ENCODE data around the gene DOCK3. TPM values are rescaled to one million over a fixed set of nuclear protein-coding genes. Genes with fewer than 3 reads are reported as not detected.
A peak's percentile ranks its signal among the peaks of the same experiment; 100 is the strongest.

Gene DOCK3
- total and polyA plus RNA-seq, 10 of the 15 experiments (the other 5 are each of a cell fraction or from before 2014, with no cell fraction given), result 0.02 to 0.52 (median 0.04) TPM; not detected in 5

- TF ChIP-seq NKRF (conservative IDR thresholded peaks at IDR 0.05) (peak; percentile 81; the same call in 1 of the 2 replicates), WRNIP1 (IDR thresholded peaks at IDR 0.05; ENCODE audit: borderline replicate concordance, low read depth, low read length) (no peak; the same call in 1 of the 2 replicates), YY1 (IDR thresholded peaks at IDR 0.05; ENCODE audit: low read depth, low read length) (peak; percentile 98), ASH2L (IDR thresholded peaks at IDR 0.05; ENCODE audit: borderline replicate concordance, low read depth) (no peak; the same call in 1 of the 2 replicates), POLR2A (IDR thresholded peaks at IDR 0.05; ENCODE audit: low read depth, low read length) (peak; percentile 81), PAX5 (IDR thresholded peaks at IDR 0.05; ENCODE audit: borderline replicate concordance, low read depth, low read length) (peak; percentile 20; the same call in 1 of the 2 replicates), NFYB (IDR thresholded peaks at IDR 0.05; ENCODE audit: insufficient read depth, low read depth, low read length) (no peak), BCL3 (IDR thresholded peaks at IDR 0.05; ENCODE audit: borderline replicate concordance, insufficient read depth, low read depth, low read length, poor library complexity, severe bottlenecking) (peak; percentile 19), JUND (IDR thresholded peaks at IDR 0.05; ENCODE audit: low read depth, low read length) (peak; percentile 44; the same call in 1 of the 2 replicates), YBX1 (IDR thresholded peaks at IDR 0.05) (no peak), ESRRA (IDR thresholded peaks at IDR 0.05; ENCODE audit: low read length) (peak; percentile 68; the same call in 1 of the 2 replicates), LARP7 (IDR thresholded peaks at IDR 0.05) (peak; percentile 69; the same call in 1 of the 2 replicates), HDGF (IDR thresholded peaks at IDR 0.05) (no peak), SMARCA5 (IDR thresholded peaks at IDR 0.05) (peak; percentile 56; the same call in 1 of the 2 replicates), TARDBP (IDR thresholded peaks at IDR 0.05; ENCODE audit: borderline replicate concordance) (0 out of 2 replicates have a peak, but pooled peaks have one; percentile 21), IRF4 (IDR thresholded peaks at IDR 0.05; ENCODE audit: low read depth, low read length) (no peak), RCOR1 (conservative IDR thresholded peaks at IDR 0.05; ENCODE audit: low read depth, low read length) (no peak)
- TF ChIP-seq, protein P1, sequence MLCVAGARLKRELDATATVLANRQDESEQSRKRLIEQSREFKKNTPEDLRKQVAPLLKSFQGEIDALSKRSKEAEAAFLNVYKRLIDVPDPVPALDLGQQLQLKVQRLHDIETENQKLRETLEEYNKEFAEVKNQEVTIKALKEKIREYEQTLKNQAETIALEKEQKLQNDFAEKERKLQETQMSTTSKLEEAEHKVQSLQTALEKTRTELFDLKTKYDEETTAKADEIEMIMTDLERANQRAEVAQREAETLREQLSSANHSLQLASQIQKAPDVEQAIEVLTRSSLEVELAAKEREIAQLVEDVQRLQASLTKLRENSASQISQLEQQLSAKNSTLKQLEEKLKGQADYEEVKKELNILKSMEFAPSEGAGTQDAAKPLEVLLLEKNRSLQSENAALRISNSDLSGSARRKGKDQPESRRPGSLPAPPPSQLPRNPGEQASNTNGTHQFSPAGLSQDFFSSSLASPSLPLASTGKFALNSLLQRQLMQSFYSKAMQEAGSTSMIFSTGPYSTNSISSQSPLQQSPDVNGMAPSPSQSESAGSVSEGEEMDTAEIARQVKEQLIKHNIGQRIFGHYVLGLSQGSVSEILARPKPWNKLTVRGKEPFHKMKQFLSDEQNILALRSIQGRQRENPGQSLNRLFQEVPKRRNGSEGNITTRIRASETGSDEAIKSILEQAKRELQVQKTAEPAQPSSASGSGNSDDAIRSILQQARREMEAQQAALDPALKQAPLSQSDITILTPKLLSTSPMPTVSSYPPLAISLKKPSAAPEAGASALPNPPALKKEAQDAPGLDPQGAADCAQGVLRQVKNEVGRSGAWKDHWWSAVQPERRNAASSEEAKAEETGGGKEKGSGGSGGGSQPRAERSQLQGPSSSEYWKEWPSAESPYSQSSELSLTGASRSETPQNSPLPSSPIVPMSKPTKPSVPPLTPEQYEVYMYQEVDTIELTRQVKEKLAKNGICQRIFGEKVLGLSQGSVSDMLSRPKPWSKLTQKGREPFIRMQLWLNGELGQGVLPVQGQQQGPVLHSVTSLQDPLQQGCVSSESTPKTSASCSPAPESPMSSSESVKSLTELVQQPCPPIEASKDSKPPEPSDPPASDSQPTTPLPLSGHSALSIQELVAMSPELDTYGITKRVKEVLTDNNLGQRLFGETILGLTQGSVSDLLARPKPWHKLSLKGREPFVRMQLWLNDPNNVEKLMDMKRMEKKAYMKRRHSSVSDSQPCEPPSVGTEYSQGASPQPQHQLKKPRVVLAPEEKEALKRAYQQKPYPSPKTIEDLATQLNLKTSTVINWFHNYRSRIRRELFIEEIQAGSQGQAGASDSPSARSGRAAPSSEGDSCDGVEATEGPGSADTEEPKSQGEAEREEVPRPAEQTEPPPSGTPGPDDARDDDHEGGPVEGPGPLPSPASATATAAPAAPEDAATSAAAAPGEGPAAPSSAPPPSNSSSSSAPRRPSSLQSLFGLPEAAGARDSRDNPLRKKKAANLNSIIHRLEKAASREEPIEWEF (IDR thresholded peaks at IDR 0.05; ENCODE audit: insufficient replicate concordance, low read depth, low read length), result no peak
- TF ChIP-seq, protein P2, sequence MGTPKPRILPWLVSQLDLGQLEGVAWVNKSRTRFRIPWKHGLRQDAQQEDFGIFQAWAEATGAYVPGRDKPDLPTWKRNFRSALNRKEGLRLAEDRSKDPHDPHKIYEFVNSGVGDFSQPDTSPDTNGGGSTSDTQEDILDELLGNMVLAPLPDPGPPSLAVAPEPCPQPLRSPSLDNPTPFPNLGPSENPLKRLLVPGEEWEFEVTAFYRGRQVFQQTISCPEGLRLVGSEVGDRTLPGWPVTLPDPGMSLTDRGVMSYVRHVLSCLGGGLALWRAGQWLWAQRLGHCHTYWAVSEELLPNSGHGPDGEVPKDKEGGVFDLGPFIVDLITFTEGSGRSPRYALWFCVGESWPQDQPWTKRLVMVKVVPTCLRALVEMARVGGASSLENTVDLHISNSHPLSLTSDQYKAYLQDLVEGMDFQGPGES (IDR thresholded peaks at IDR 0.05), result no peak
- TF ChIP-seq, protein P3, sequence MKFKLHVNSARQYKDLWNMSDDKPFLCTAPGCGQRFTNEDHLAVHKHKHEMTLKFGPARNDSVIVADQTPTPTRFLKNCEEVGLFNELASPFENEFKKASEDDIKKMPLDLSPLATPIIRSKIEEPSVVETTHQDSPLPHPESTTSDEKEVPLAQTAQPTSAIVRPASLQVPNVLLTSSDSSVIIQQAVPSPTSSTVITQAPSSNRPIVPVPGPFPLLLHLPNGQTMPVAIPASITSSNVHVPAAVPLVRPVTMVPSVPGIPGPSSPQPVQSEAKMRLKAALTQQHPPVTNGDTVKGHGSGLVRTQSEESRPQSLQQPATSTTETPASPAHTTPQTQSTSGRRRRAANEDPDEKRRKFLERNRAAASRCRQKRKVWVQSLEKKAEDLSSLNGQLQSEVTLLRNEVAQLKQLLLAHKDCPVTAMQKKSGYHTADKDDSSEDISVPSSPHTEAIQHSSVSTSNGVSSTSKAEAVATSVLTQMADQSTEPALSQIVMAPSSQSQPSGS (IDR thresholded peaks at IDR 0.05; ENCODE audit: low read length), result no peak
Observed at GRCh38 chr3:51391075-51391565, 716.4 kb downstream of the DOCK3 start, which contains the start of gene RBM15B (continued).
